Endothelial cell of umbilical vein (primary cell): ENCODE results near the gene GNPDA2. TPM values are rescaled to one million over a fixed set of nuclear protein-coding genes. Genes with fewer than 3 reads are reported as not detected.

Experiments used
- BruUV-seq: library from RNA; stranded (reverse); fragments of 400-500 nt; replicated peaks from 2 replicates; lab custom pipeline; 2021; lab: Mats Ljungman, UMichigan
- CTCF ChIA-PET: fragments of 300-600, 350-600 bp; sonication (Branson Sonifier 250); formaldehyde crosslinking; loops from one replicate; lab custom pipeline; 2021; ENCODE audit warnings: antibody characterized with exemption, inconsistent platforms; lab: Charles Lee
- POLR2A ChIA-PET: fragments of 300-600, 350-600 bp; sonication (Branson Sonifier 250); formaldehyde crosslinking; loops from one replicate; lab custom pipeline; 2021; ENCODE audit warnings: antibody characterized with exemption, inconsistent platforms; lab: Charles Lee
- DNase-seq: peaks from one replicate; pipeline ENCODE4 v3.0.0-alpha.2; 2011; ENCODE audit warnings: low read depth, low spot score
- FAIRE-seq: peaks from 2 replicates; lab custom pipeline; 2011; peaks lifted over from hg19 to GRCh38; lab: Jason Lieb, UNC
- H2AFZ ChIP-seq: 2 replicates; pipeline ENCODE4 v1.6.0; 2012; ENCODE audit warnings: low read depth, low read length, control low read depth, inconsistent platforms
- H3K27ac ChIP-seq: 2 replicates; pipeline ENCODE4 v1.5.1; 2011; ENCODE audit warnings: low read depth, mild to moderate bottlenecking, control low read depth, low read length, moderate library complexity; ENCODE audit not compliant: insufficient read depth
- H3K27me3 ChIP-seq, 2 experiments: 2 replicates each; pipeline versions ENCODE4 v1.6.0 to v1.6.1; 2011; ENCODE audit warnings: low read length in 2 of 2, mixed read lengths in 1 of 2; ENCODE audit not compliant: control insufficient read depth in 2 of 2, insufficient read depth in 2 of 2
- H3K36me3 ChIP-seq, 2 experiments: 2 replicates in 1 of 2; 3 replicates in 1 of 2; pipeline ENCODE4 v1.5.1; 2011; ENCODE audit warnings: low read length in 2 of 2, mild to moderate bottlenecking in 1 of 2, moderate library complexity in 1 of 2; ENCODE audit not compliant: control insufficient read depth in 2 of 2, insufficient read depth in 2 of 2; ENCODE audit errors: extremely low read depth in 1 of 2
- H3K4me1 ChIP-seq: 3 replicates; pipeline ENCODE4 v1.5.1; 2011; ENCODE audit warnings: mild to moderate bottlenecking, low read length; ENCODE audit not compliant: control insufficient read depth, insufficient read depth; ENCODE audit errors: extremely low read depth
- H3K4me2 ChIP-seq: 2 replicates; pipeline ENCODE4 v1.6.1; 2011; ENCODE audit warnings: low read length, control low read depth, mixed read lengths; ENCODE audit not compliant: insufficient read depth
- H3K4me3 ChIP-seq, 3 experiments: fragments of 200-600 bp in 1 of 3; sonication (generic), shearing (Covaris generic) in 1 of 3; replicated peaks in 1 of 3; 2 replicates each; pipeline ENCODE4 v1.5.1; 2011 to 2016; ENCODE audit warnings: control low read depth in 3 of 3, low read length in 3 of 3, mild to moderate bottlenecking in 2 of 3, inconsistent platforms in 1 of 3, low read depth in 1 of 3, moderate library complexity in 1 of 3; ENCODE audit not compliant: insufficient read depth in 1 of 3
- H3K79me2 ChIP-seq: 2 replicates; pipeline ENCODE4 v1.6.0; 2012; ENCODE audit warnings: low read length, inconsistent platforms; ENCODE audit not compliant: control insufficient read depth, insufficient read depth
- H3K9ac ChIP-seq: replicated peaks from 2 replicates; pipeline ENCODE3; 2011; ENCODE audit warnings: low read length, control low read depth; ENCODE audit not compliant: insufficient read depth; ENCODE audit errors: extremely low read depth
- H3K9me1 ChIP-seq: replicated peaks from 3 replicates; pipeline ENCODE4 v1.6.0; 2011; ENCODE audit warnings: mild to moderate bottlenecking, low read length; ENCODE audit not compliant: control insufficient read depth, insufficient read depth; ENCODE audit errors: extremely low read depth
- H3K9me3 ChIP-seq: replicated peaks from 2 replicates; pipeline ENCODE4 v1.5.1; 2012; ENCODE audit warnings: low read length, inconsistent platforms; ENCODE audit not compliant: control insufficient read depth, insufficient read depth
- H4K20me1 ChIP-seq: replicated peaks from 2 replicates; pipeline ENCODE3; 2011; ENCODE audit warnings: mild to moderate bottlenecking, low read length; ENCODE audit not compliant: control insufficient read depth, insufficient read depth; ENCODE audit errors: extremely low read depth
- EZH2 ChIP-seq: IDR thresholded peaks from 2 replicates; pipeline ENCODE4 v1.6.1; 2012; ENCODE audit warnings: borderline replicate concordance, low read depth, mild to moderate bottlenecking, moderate library complexity, low read length, inconsistent platforms; ENCODE audit not compliant: severe bottlenecking
- FOS ChIP-seq: IDR thresholded peaks from 2 replicates; pipeline ENCODE4 v1.6.1; 2011; ENCODE audit warnings: mild to moderate bottlenecking, low read length, moderate library complexity, borderline replicate concordance; ENCODE audit not compliant: insufficient read depth
- GATA2 ChIP-seq: IDR thresholded peaks from 2 replicates; pipeline ENCODE4 v1.7.0; 2011; ENCODE audit warnings: low read depth, mild to moderate bottlenecking, moderate library complexity, mixed read lengths, low read length; ENCODE audit not compliant: insufficient read length, insufficient read depth
- JUN ChIP-seq: IDR thresholded peaks from 2 replicates; pipeline ENCODE4 v1.6.1; 2011; ENCODE audit warnings: borderline replicate concordance, low read depth; ENCODE audit not compliant: insufficient read length, insufficient read depth
- MYC ChIP-seq: IDR thresholded peaks from one replicate; pipeline ENCODE4 v1.6.1; 2011; ENCODE audit warnings: mild to moderate bottlenecking, low read depth, low read length
- POLR2A ChIP-seq: IDR thresholded peaks from 2 replicates; pipeline ENCODE4 v1.6.1; 2012; ENCODE audit warnings: low read depth, mild to moderate bottlenecking, control low read depth, low read length
- POLR2AphosphoS5 ChIP-seq: IDR thresholded peaks from 2 replicates; pipeline ENCODE4 v1.6.1; 2012; ENCODE audit warnings: low read depth, mild to moderate bottlenecking, control low read depth, low read length, moderate library complexity; ENCODE audit not compliant: insufficient read depth
- dilution Hi-C: fragments of 300-500 bp; cut with MboI; formaldehyde crosslinking; loops from one replicate; pipeline ENCODE4 v1.15.0; 2019; ENCODE audit warnings: low sequenced_read_pairs; ENCODE audit not compliant: extremely low pct_ligation_motif_present
- intact Hi-C: fragments of 100-400 bp; cut with micrococcal nuclease; formaldehyde crosslinking; loops from one replicate; pipeline ENCODE4 v1.10.0; 2022
- polyA plus RNA-seq, 4 experiments: library from polyadenylated mRNA; depleted of rRNA in 3 of 4; stranded (reverse) in 3 of 4; unstranded in 1 of 4; fragments of >200 nt; gene quantifications; 2 replicates each; pipeline versions ENCODE4 v1.2.1 to v1.2.3, GENCODE V29; 2011 to 2012; ENCODE audit warnings: missing spikeins in 1 of 4
- total RNA-seq: library from RNA; stranded (reverse); gene quantifications from 2 replicates; pipeline ENCODE4 v1.2.3, GENCODE V29; 2021
- TF ChIP-seq, protein P1 (sequence below): IDR thresholded peaks from 2 replicates; pipeline ENCODE4 v1.6.1; 2011; ENCODE audit not compliant: insufficient read depth, insufficient read length
- TF ChIP-seq, protein P2 (sequence below), 2 donors: IDR thresholded peaks; 1 replicate in 1 of 2; 2 replicates in 1 of 2; pipeline ENCODE4 v1.5.1; 2011; ENCODE audit warnings: low read length in 2 of 2, mild to moderate bottlenecking in 2 of 2, moderate library complexity in 2 of 2, control low read depth in 1 of 2, inconsistent platforms in 1 of 2, low read depth in 1 of 2; ENCODE audit not compliant: insufficient read depth in 1 of 2; ENCODE audit errors: extremely low read depth in 1 of 2

The GNPDA2 gene
- total and polyA plus RNA-seq, 2 donors (not counting 3 experiments of a cell fraction or from before 2014, with no cell fraction given), result 7.6 to 14.7 TPM

DNA sequence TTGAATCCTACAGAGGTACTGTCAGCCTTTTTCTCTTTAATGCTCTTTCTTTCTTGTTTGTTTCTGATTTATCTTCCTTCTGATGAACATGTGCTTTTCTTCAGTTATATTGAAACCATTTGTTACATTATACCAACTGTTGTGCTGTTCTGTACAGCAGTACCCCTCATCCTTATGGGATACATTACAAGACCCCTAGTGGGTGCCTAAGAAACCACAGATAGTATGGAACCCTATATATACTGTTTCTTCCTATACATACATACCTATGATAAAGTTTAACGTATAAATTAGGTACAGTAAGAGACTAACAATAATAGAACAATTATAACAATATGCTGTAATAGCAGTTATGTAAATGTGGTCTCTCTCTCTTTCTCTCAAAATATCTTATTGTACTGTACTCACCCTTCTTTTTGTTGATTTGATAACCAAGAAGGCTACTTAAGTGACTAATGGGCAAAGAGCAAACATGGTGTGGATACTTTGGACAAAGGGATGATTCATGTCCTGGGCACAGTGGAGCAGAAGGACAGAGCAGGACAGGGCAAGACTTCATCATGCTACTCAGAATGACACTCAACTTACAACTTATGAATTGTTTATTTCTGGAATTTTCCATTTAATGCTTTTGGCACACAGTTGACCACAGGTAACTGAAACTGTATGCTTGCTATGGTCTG is 64.3 kb downstream of the GNPDA2 start:
- H3K9ac ChIP-seq, result no peak overlapping the region
- H3K36me3 ChIP-seq, result no peaks in the 10 kb centered on the region
- no peak for DNase-seq
- no peak for FAIRE-seq
- no peak overlapping the region for H3K27ac ChIP-seq
- TF ChIP-seq POLR2AphosphoS5 (no peak), POLR2A (no peak), EZH2 (no peak), JUN (no peak), GATA2 (no peak), MYC (no peak), FOS (no peak)
- TF ChIP-seq, protein P1, sequence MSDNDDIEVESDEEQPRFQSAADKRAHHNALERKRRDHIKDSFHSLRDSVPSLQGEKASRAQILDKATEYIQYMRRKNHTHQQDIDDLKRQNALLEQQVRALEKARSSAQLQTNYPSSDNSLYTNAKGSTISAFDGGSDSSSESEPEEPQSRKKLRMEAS, result no peak
- TF ChIP-seq, protein P2, sequence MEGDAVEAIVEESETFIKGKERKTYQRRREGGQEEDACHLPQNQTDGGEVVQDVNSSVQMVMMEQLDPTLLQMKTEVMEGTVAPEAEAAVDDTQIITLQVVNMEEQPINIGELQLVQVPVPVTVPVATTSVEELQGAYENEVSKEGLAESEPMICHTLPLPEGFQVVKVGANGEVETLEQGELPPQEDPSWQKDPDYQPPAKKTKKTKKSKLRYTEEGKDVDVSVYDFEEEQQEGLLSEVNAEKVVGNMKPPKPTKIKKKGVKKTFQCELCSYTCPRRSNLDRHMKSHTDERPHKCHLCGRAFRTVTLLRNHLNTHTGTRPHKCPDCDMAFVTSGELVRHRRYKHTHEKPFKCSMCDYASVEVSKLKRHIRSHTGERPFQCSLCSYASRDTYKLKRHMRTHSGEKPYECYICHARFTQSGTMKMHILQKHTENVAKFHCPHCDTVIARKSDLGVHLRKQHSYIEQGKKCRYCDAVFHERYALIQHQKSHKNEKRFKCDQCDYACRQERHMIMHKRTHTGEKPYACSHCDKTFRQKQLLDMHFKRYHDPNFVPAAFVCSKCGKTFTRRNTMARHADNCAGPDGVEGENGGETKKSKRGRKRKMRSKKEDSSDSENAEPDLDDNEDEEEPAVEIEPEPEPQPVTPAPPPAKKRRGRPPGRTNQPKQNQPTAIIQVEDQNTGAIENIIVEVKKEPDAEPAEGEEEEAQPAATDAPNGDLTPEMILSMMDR (IDR thresholded peaks at IDR 0.05; ENCODE audit: extremely low read depth in 1 of 2, insufficient read depth in 1 of 2, low read depth in 1 of 2, low read length in 2 of 2), result no peak
- H4K20me1 ChIP-seq, result no peaks in the 10 kb centered on the region
- H2AFZ ChIP-seq, result no peak overlapping the region
- ChIA-PET CTCF (no interaction called here), POLR2A (no interaction called here)
- no peaks in the 10 kb centered on the region for H3K79me2 ChIP-seq
- no TSS peak for BruUV-seq
- H3K4me1 ChIP-seq, result no peaks in the 10 kb centered on the region
- H3K27me3 ChIP-seq, result no peaks in the 10 kb centered on the region
- dilution Hi-C loops, result no loop called here
- no peak overlapping the region for H3K4me3 ChIP-seq
- no peaks in the 10 kb centered on the region for H3K9me1 ChIP-seq
- H3K9me3 ChIP-seq, result no peaks in the 10 kb centered on the region
- intact Hi-C loops, result no loop called here
- H3K4me2 ChIP-seq, result no peak overlapping the region
